Neural cell (in vitro differentiated cells): ENCODE measurements around the gene SCO1. TPM values are rescaled to one million over a fixed set of nuclear protein-coding genes. Genes with fewer than 3 reads are reported as not detected.

ENCODE experiments used
- H2AFZ ChIP-seq: fragments of 200-600, 300-800 bp; sonication (generic), shearing (Covaris generic); 2 replicates; pipeline ENCODE4 v1.6.0; 2014; ENCODE audit warnings: low read depth, mild to moderate bottlenecking, antibody characterized with exemption, low read length, moderate library complexity
- H3F3A ChIP-seq: fragments of 200-600 bp; shearing (Covaris generic); 2 replicates; pipeline ENCODE4 v1.6.1; 2016; ENCODE audit warnings: mild to moderate bottlenecking, moderate library complexity, mixed read lengths, antibody characterized with exemption, low read length; ENCODE audit not compliant: insufficient read depth, poor library complexity, severe bottlenecking
- H3K27ac ChIP-seq: fragments of 200-600, 300-800 bp; sonication (generic), shearing (Covaris generic); 2 replicates; pipeline ENCODE4 v1.5.1; 2014; ENCODE audit warnings: mild to moderate bottlenecking, low read length, moderate library complexity
- H3K27me3 ChIP-seq: fragments of 300-800, 200-600 bp; sonication (generic), shearing (Covaris generic); 2 replicates; pipeline ENCODE4 v1.6.0; 2014; ENCODE audit warnings: mild to moderate bottlenecking, low read depth, low read length, moderate library complexity; ENCODE audit not compliant: insufficient read depth
- H3K36me3 ChIP-seq: fragments of 300-800, 200-600 bp; sonication (generic), shearing (Covaris generic); 2 replicates; pipeline ENCODE4 v1.5.1; 2014; ENCODE audit warnings: mild to moderate bottlenecking, antibody characterized with exemption, low read length, moderate library complexity; ENCODE audit not compliant: insufficient read depth
- H3K4me2 ChIP-seq: fragments of 300-800, 200-600 bp; sonication (generic), shearing (Covaris generic); 2 replicates; pipeline ENCODE4 v1.6.0; 2014; ENCODE audit warnings: mild to moderate bottlenecking, low read length
- H3K4me3 ChIP-seq: fragments of 300-800, 200-600 bp; sonication (generic), shearing (Covaris generic); 2 replicates; pipeline ENCODE4 v1.5.1; 2014; ENCODE audit warnings: mild to moderate bottlenecking, low read length, moderate library complexity
- H3K79me2 ChIP-seq: fragments of 200-600 bp; shearing (Covaris generic); replicated peaks from 2 replicates; pipeline ENCODE4 v1.6.0; 2014; ENCODE audit warnings: mild to moderate bottlenecking, low read length, moderate library complexity; ENCODE audit not compliant: insufficient read depth
- H3K9ac ChIP-seq: fragments of 300-800, 200-600 bp; sonication (generic), shearing (Covaris generic); 2 replicates; pipeline ENCODE4 v1.6.1; 2016; ENCODE audit warnings: mild to moderate bottlenecking, low read length, mixed read lengths
- H3K9me2 ChIP-seq: fragments of 200-600 bp; shearing (Covaris generic); 2 replicates; pipeline ENCODE4 v1.6.1; 2016; ENCODE audit warnings: mild to moderate bottlenecking, low read length, mixed read lengths; ENCODE audit not compliant: insufficient read depth
- H3K9me3 ChIP-seq: fragments of 200-600, 300-800 bp; sonication (generic), shearing (Covaris generic); 2 replicates; pipeline ENCODE4 v1.6.1; 2016; ENCODE audit warnings: mild to moderate bottlenecking, mixed run types, low read length, moderate library complexity, mixed read lengths
- H4K20me1 ChIP-seq: fragments of 200-600 bp; shearing (Covaris generic); 2 replicates; pipeline ENCODE4 v1.6.1; 2016; ENCODE audit warnings: mild to moderate bottlenecking, mixed run types; ENCODE audit not compliant: insufficient read depth
- CTCF ChIP-seq: fragments of 450-650 bp; IDR thresholded peaks from 2 replicates; pipeline ENCODE4 v1.5.1; 2014; ENCODE audit warnings: antibody characterized with exemption, mild to moderate bottlenecking, moderate library complexity; ENCODE audit not compliant: poor library complexity, severe bottlenecking
- EP300 ChIP-seq: fragments of 450-650 bp; conservative IDR thresholded peaks from 2 replicates; pipeline ENCODE4 v1.6.1; 2014; ENCODE audit warnings: antibody characterized with exemption, mild to moderate bottlenecking, moderate library complexity; ENCODE audit not compliant: poor library complexity, severe bottlenecking
- EZH2 ChIP-seq: fragments of 200-600, 300-800 bp; shearing (Covaris generic), sonication (generic); IDR thresholded peaks from 2 replicates; pipeline ENCODE4 v1.6.1; 2014; ENCODE audit warnings: antibody characterized with exemption, low read length, borderline replicate concordance, mild to moderate bottlenecking; ENCODE audit not compliant: insufficient read depth, poor library complexity, severe bottlenecking
- MXI1 ChIP-seq: fragments of 450-650 bp; conservative IDR thresholded peaks from 2 replicates; pipeline ENCODE4 v1.6.1; 2014; ENCODE audit warnings: antibody characterized with exemption, mild to moderate bottlenecking; ENCODE audit not compliant: poor library complexity, severe bottlenecking
- POLR2AphosphoS5 ChIP-seq: IDR thresholded peaks from 2 replicates; pipeline ENCODE4 v1.6.1; 2012
- RAD21 ChIP-seq: fragments of 450-650 bp; conservative IDR thresholded peaks from 2 replicates; pipeline ENCODE4 v1.6.1; 2014; ENCODE audit warnings: antibody characterized with exemption, mild to moderate bottlenecking, moderate library complexity
- REST ChIP-seq: IDR thresholded peaks from 2 replicates; pipeline ENCODE4 v1.6.1; 2012; ENCODE audit warnings: borderline replicate concordance
- SMC3 ChIP-seq: fragments of 450-650 bp; conservative IDR thresholded peaks from 2 replicates; pipeline ENCODE4 v1.6.1; 2014; ENCODE audit warnings: antibody characterized with exemption, mild to moderate bottlenecking, moderate library complexity; ENCODE audit not compliant: poor library complexity
- TAF1 ChIP-seq: IDR thresholded peaks from 2 replicates; pipeline ENCODE4 v1.6.1; 2012; ENCODE audit warnings: low read depth
- polyA plus RNA-seq: library from polyadenylated mRNA; depleted of rRNA; stranded (reverse); fragments of >200 nt; gene quantifications from 2 replicates; pipeline ENCODE4 v1.2.3, GENCODE V29; 2014

SCO1 gene
- polyA plus RNA-seq, 1 donor from 2014 or later: 28.8 TPM

GRCh38 chr17:10640475-10640874 is 56.9 kb downstream of the SCO1 start:
- Histone ChIP-seq H3K9ac (no peak overlapping the region), H4K20me1 (no peaks in the 10 kb centered on the region), H3K79me2 (no peaks in the 10 kb centered on the region), H3K9me2 (no peaks in the 10 kb centered on the region), H3K27ac (no peak overlapping the region), H3K4me3 (no peak overlapping the region), H3F3A (no peaks in the 10 kb centered on the region), H2AFZ (no peak overlapping the region), H3K36me3 (no peaks in the 10 kb centered on the region), H3K4me2 (no peak overlapping the region), H3K9me3 (no peaks in the 10 kb centered on the region), H3K27me3 (no peaks in the 10 kb centered on the region)
- TF ChIP-seq REST (no peak), CTCF (no peak), EZH2 (no peak), SMC3 (no peak), TAF1 (no peak), EP300 (no peak), POLR2AphosphoS5 (no peak), RAD21 (no peak), MXI1 (no peak)

- no peaks in the 10 kb centered on the region for H3K9me2 ChIP-seq
- no peaks in the 10 kb centered on the region for H3K9me3 ChIP-seq
- no peaks in the 10 kb centered on the region for H3K36me3 ChIP-seq
- H3F3A ChIP-seq: no peaks in the 10 kb centered on the region
- H3K4me3 ChIP-seq: no peak overlapping the region
- no peaks in the 10 kb centered on the region for H3K79me2 ChIP-seq
- no peak overlapping the region for H2AFZ ChIP-seq
- H4K20me1 ChIP-seq: no peaks in the 10 kb centered on the region
- H3K4me2 ChIP-seq: no peak overlapping the region
- no peak overlapping the region for H3K27ac ChIP-seq
- no peak overlapping the region for H3K9ac ChIP-seq
- TF ChIP-seq POLR2AphosphoS5 (no peak), REST (no peak), EZH2 (no peak), MXI1 (no peak), TAF1 (no peak), EP300 (no peak), SMC3 (no peak), CTCF (no peak), RAD21 (no peak)
- H3K27me3 ChIP-seq: no peaks in the 10 kb centered on the region
Measured at GRCh38 chr17:10638151-10638550, 59.2 kb downstream of the SCO1 start.
